ENCODE data around the gene BCAS3. TPM values are rescaled to one million over a fixed set of nuclear protein-coding genes. Genes with fewer than 3 reads are reported as not detected.
A peak's percentile ranks its signal among the peaks of the same experiment; 100 is the strongest.

The BCAS3 gene
- total RNA-seq, 1 donor from 2014 or later, result 29.6 TPM

DNA sequence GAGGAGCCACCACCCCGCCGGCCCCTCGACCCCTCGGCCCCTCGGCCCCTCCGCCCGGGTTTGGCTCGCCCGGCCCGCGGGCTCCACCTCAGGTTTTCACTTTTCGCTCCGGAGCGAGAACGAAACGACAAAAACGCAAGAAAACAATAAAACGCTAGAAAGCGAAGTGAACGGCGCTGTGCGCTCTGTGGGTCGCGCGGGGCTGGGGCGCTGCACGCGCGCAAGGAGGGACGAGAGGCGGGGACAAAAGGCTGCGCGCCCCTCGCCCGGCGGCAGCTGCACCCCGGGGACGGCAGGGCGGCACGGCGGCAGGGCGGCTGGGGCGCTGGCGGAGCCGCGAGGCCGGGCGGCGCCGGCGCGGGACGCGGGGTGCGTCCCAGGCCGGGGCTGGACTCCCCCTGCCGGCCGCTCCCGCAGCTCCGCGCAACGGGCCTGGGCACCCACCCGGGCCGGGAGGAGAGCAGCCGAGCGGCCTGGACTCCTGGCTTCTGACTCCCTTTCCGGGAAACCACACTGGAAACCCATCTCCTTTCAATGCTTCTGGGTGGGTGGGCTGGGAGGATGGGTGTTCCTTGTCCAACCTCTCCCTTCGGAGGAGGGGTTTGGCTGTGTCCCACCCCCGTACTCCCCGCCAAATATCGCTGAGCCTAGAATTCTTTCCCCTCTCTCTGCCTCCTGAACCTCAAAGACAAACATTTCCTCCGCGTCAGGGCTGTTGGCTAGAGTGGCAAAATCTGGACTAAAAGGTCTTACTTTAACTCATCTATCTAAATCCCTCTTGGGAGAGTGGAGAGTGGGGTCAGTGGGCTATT is 731.9 kb downstream of the BCAS3 start:
- Histone ChIP-seq H3K36me3 (peaks cover 30% of the 10 kb centered on the region), H3K4me3 (peak overlapping the region; percentile 67), H3K9me3 (no peaks in the 10 kb centered on the region), H3K4me1 (peaks cover 46% of the 10 kb centered on the region), H3K27me3 (ENCODE audit: low read depth) (peaks cover 63% of the 10 kb centered on the region), H3K27ac (peak overlapping the region; percentile 89)
- intact Hi-C loops (cut with DNase I), result no loop called here
- ATAC-seq (peak; percentile 39 to 42), DNase-seq (peak; percentile 63)
- TF ChIP-seq, protein P1, sequence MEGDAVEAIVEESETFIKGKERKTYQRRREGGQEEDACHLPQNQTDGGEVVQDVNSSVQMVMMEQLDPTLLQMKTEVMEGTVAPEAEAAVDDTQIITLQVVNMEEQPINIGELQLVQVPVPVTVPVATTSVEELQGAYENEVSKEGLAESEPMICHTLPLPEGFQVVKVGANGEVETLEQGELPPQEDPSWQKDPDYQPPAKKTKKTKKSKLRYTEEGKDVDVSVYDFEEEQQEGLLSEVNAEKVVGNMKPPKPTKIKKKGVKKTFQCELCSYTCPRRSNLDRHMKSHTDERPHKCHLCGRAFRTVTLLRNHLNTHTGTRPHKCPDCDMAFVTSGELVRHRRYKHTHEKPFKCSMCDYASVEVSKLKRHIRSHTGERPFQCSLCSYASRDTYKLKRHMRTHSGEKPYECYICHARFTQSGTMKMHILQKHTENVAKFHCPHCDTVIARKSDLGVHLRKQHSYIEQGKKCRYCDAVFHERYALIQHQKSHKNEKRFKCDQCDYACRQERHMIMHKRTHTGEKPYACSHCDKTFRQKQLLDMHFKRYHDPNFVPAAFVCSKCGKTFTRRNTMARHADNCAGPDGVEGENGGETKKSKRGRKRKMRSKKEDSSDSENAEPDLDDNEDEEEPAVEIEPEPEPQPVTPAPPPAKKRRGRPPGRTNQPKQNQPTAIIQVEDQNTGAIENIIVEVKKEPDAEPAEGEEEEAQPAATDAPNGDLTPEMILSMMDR (IDR thresholded peaks at IDR 0.05), result peak; percentile 33

DNA sequence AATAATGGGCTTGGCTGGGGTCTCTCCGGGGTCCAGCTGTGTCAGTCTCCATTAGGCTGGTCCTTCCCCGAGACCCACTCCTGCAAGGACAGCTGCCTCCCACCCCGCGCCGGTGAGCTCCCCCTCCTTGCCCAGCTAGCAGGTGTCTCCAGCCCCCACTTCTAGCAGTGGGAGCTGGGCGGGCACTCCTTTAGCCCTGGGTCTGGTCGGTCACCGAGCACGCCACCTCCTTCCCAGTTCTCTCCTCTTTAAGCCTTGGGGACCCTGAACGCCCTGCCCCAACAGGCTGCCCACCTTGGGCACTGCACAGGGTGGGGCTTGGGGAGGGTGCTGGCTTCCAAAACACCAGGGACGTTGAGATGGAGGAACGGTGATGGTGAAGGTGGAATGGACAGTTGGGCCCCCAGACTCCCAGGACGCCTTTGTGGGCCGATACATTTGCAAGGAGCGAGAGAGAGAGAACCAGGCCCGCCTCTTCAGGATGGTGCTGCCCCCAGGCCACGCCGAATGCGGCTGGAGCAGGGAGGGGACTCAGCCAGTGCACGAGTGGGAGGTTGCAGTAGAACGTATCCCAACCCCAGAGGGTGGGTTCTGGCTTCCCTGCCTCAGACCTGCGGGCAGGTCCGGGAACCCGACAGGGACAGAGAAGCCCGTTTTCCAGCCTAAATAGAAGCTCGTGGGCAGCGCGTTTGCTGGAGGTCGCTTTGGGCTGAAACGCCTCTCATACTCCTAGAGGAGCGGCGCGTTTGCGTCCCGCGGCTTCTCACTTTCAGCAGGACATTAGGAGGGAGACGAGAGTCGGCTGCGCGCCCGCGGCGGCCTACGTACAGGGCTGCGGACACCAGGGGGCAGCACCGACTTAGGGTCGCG is 732.7 kb downstream of the BCAS3 start:
- Histone ChIP-seq H3K4me3 (peak overlapping the region; percentile 67), H3K27ac (peak overlapping the region; percentile 89), H3K27me3 (ENCODE audit: low read depth) (peaks cover 55% of the 10 kb centered on the region), H3K36me3 (peaks cover 23% of the 10 kb centered on the region), H3K9me3 (no peaks in the 10 kb centered on the region), H3K4me1 (peaks cover 37% of the 10 kb centered on the region)
- DNase-seq (peak; percentile 84), ATAC-seq (peak; percentile 64 to 70)
- TF ChIP-seq, protein P1 (IDR thresholded peaks at IDR 0.05), result peak; percentile 49
- intact Hi-C loops (cut with DNase I), result no loop called here

DNA sequence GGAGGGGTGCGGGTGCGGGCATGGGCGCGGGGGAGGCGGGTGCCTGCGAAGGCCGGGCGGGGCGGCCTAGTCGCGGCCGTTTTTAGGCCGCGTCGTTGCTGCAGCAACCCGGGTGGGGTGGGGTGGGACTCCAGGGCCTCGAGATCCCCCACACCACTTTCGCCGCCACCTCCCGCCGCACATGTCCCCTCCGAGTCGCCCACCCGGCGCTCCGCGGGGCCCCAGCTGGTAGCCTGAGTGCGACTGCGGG is 733.3 kb downstream of the BCAS3 start:
- TF ChIP-seq, protein P1 (IDR thresholded peaks at IDR 0.05), result no peak
- H3K36me3 ChIP-seq, result peaks cover 17% of the 10 kb centered on the region
- H3K27me3 ChIP-seq (ENCODE audit: low read depth), result peaks cover 49% of the 10 kb centered on the region
- ATAC-seq (no peak), DNase-seq (no peak)
- H3K4me1 ChIP-seq, result peaks cover 37% of the 10 kb centered on the region
- H3K9me3 ChIP-seq, result no peaks in the 10 kb centered on the region
- H3K4me3 ChIP-seq, result peak overlapping the region; percentile 67
- H3K27ac ChIP-seq, result peak overlapping the region; percentile 89
- intact Hi-C loops (cut with DNase I), result no loop called here

DNA sequence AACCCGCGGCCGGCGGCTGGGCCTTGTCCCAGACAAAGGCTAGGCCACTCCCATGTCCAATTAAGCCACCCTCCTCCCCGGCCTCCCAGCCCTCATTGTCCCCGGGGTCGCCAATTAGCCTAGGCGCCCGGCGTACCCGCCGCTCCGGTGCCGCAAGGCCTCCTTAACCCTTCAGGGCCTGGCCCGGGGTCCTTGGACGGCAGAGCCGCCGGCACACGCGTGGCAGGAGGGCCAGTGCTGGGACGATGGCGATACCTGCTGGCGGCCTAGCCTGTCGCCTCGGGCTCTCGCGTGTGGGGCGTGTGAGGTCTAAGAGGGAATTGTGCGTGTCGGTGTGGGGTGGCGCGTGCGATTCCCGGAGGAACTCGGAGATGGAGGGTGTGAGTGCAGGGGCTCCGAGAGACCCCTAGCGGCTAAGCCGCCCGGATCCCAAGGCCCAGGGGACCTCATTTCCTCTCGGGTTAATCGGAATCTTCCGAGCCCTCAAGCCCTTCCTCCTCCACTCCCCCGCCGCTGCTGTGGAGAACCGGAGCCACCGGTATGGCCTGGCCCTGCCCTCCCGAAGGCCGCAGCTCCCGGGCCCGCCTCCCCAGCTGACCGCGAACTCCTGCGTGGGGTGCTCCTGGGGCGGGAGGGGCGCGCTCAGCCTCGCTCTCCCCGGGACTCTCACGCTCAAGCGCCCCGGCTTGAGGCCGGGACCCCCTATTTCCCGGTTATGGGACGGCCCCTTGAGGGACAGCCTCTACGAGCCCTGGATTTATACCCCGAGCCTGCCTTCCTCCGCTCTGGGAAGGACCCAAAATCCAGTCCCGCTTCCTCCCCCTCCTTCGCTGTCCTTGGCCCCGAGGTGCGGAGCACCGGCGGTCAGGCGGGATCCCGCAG is 733.9 kb downstream of the BCAS3 start:
- no peaks in the 10 kb centered on the region for H3K9me3 ChIP-seq
- H3K4me3 ChIP-seq, result peak overlapping the region; percentile 67
- H3K27ac ChIP-seq, result peak overlapping the region; percentile 89
- H3K36me3 ChIP-seq, result peaks cover 12% of the 10 kb centered on the region
- TF ChIP-seq, protein P1 (IDR thresholded peaks at IDR 0.05), result no peak
- peaks cover 43% of the 10 kb centered on the region for H3K4me1 ChIP-seq
- ATAC-seq (peak; percentile 65 to 66), DNase-seq (peak; percentile 74)
- intact Hi-C loops (cut with DNase I), result no loop called here
- H3K27me3 ChIP-seq (ENCODE audit: low read depth), result peaks cover 43% of the 10 kb centered on the region
